Heart left ventricle (tissue), 16 donors: ENCODE results near the gene CDC42EP4. TPM values are rescaled to one million over a fixed set of nuclear protein-coding genes. Genes with fewer than 3 reads are reported as not detected.

Experiments
- ATAC-seq, 4 donors: fragments of 200-7000 bp; cut with Tn5 transposase; one replicate each; pipeline ENCODE4 v1.9.1; 2020 to 2022; ENCODE audit warnings: moderate library complexity in 4 of 4, mild to moderate bottlenecking in 3 of 4, moderate number of reproducible peaks in 1 of 4
- DNase-seq, 5 donors: peaks; one replicate each; pipeline ENCODE4 v3.0.0-alpha.2; 2020
- H3K27ac ChIP-seq, 12 donors: fragments of 200-600 bp; sonication (generic) in 4 of 12; one replicate each; pipeline versions ENCODE4 v1.5.0 to v1.8.0; 2016 to 2022; ENCODE audit warnings: mild to moderate bottlenecking in 2 of 12
- H3K27me3 ChIP-seq, 9 donors: fragments of 200-600 bp; sonication (generic) in 2 of 9; one replicate each; pipeline versions ENCODE4 v1.5.1 to v1.8.0; 2016 to 2022; ENCODE audit warnings: mild to moderate bottlenecking in 3 of 9
- H3K36me3 ChIP-seq, 9 donors: fragments of 200-600 bp; sonication (generic) in 2 of 9; one replicate each; pipeline versions ENCODE4 v1.5.0 to v1.8.0; 2018 to 2022; ENCODE audit warnings: mild to moderate bottlenecking in 2 of 9
- H3K4me1 ChIP-seq, 12 donors: fragments of 200-600 bp; sonication (generic) in 4 of 12; one replicate each; pipeline versions ENCODE4 v1.5.0 to v1.8.0; 2016 to 2022; ENCODE audit warnings: mild to moderate bottlenecking in 3 of 12
- H3K4me3 ChIP-seq, 12 donors: fragments of 200-600 bp; sonication (generic) in 4 of 12; one replicate each; pipeline versions ENCODE4 v1.5.0 to v1.8.0; 2017 to 2022; ENCODE audit warnings: mild to moderate bottlenecking in 9 of 12, moderate library complexity in 4 of 12
- H3K9me3 ChIP-seq, 12 donors: fragments of 200-600 bp; sonication (generic) in 4 of 12; one replicate each; pipeline versions ENCODE4 v1.5.0 to v1.8.0; 2016 to 2022; ENCODE audit warnings: mild to moderate bottlenecking in 1 of 12
- CTCF ChIP-seq, 12 donors: fragments of 200-600 bp; sonication (generic) in 4 of 12; IDR thresholded peaks; one replicate each; pipeline versions ENCODE4 v1.5.0 to v1.8.0; 2018 to 2022; ENCODE audit warnings: antibody characterized with exemption in 12 of 12, mild to moderate bottlenecking in 5 of 12
- POLR2A ChIP-seq, 2 donors: fragments of 450-650 bp; IDR thresholded peaks; one replicate each; pipeline ENCODE4 v1.6.1; 2017; ENCODE audit warnings: antibody characterized with exemption in 2 of 2, mild to moderate bottlenecking in 2 of 2, moderate library complexity in 2 of 2
- WGBS, 4 donors: extraction: QIAGEN DNeasy Blood & Tissue Kit in 2 of 4; methylation state at CpG; one replicate each; pipeline versions ENCODE4 v1.1.5 to v1.1.7; 2013 to 2018; 5-methylcytosine and 5-hydroxymethylcytosine counted together
- intact Hi-C, 10 donors: fragments of 100-400 bp; cut with DNase I; formaldehyde crosslinking; loops; one replicate each; pipeline versions ENCODE4 v1.11.1 to v1.14.2; 2022
- polyA plus RNA-seq, 2 donors: library from polyadenylated mRNA; stranded (reverse); fragments of 200-250 nt; gene quantifications; one replicate each; pipeline ENCODE4 v1.2.3, GENCODE V29; 2013
- total RNA-seq, 9 donors: library from RNA; depleted of rRNA in 2 of 9; stranded (reverse); fragments of >200 nt in 2 of 9; fragmentation: NEBNext Ultra II Directional in 3 of 9; extraction: Animal tissue kit (Norgen Biotek cat#: 25700) in 3 of 9; gene quantifications; one replicate each; pipeline versions ENCODE4 v1.1.0 to v1.2.4, GENCODE V29; 2016 to 2023
- donor health status: ischemic (EF 13 %, LVEDD 7.1; RV severe dilation, severe dysfunction).
- donor health status: healthy with polysubstance abuse.
- donor health status: DM: no; HTN: yes; CAD: no.
- donor health status: DM: no; HTN: no; CAD: no.
- donor health status: ischemic (EF 25% LVEDD 6.9; RV normal size, moderate dysfunction).
- donor health status: ischemic (EF 25% LVEDD 5.7; RV mildly dilated, moderate dysfunction).
- donor health status: healthy.
- donor health status: DM: yes; HTN: yes; CAD: no.
- donor health status: ischemic (EF 35%, LVEDD 5.7; RV mildly dilated, moderate dysfunction).
- donor health status: nonischemic (EF 11% LVEDD 7.7; RV severe dilation, severe dysfunction).
- donor health status: DM: yes; HTN: yes; CAD: no.
- donor health status: PGD.
- donor health status: ischemic (EF 29% LVEDD 5.4; RV normal size, mild dysfunction).
- donor health status: nonischemic (EF 23%, LVEDD 6.1; RV moderate dilation, normal function).

Gene CDC42EP4
- total and polyA plus RNA-seq, 11 donors: 18.6 to 103 (median 37.5) TPM

- ATAC-seq (peak; percentile 27 to 67 (median 53)), DNase-seq (peak in 4 of 5 donors; percentile 60 to 85 (median 68))
- no peaks in the 10 kb centered on the region for H3K36me3 ChIP-seq
- H3K4me3 ChIP-seq: no peak overlapping the region
- 39 to 52% (median 46%) methylated on average over 9 of the region's 9 CpGs for WGBS, 4 donors
- TF ChIP-seq CTCF (IDR thresholded peaks at IDR 0.05) (no peak), POLR2A (IDR thresholded peaks at IDR 0.05) (no peak)
- no peaks in the 10 kb centered on the region for H3K27me3 ChIP-seq
- no peaks in the 10 kb centered on the region for H3K9me3 ChIP-seq
- peaks cover 30 to 93% (median 78%) of the 10 kb centered on the region in 12 donors for H3K4me1 ChIP-seq
- intact Hi-C loops: loop anchor here in 3 of 10 donors (2.0 kb wide), 3 partner anchors 13 to 17 kb away; no protein-coding TSS in a partner anchor
- peak overlapping the region in 11 of 12 donors; percentile 89 to 99 (median 96) for H3K27ac ChIP-seq
Measured at GRCh38 chr17:73293480-73293911, 18.3 kb downstream of the CDC42EP4 start.

- ATAC-seq (no peak), DNase-seq (no peak)
- no peaks in the 10 kb centered on the region for H3K27me3 ChIP-seq
- peak overlapping the region; percentile 89 to 99 (median 96) for H3K27ac ChIP-seq
- H3K4me3 ChIP-seq: no peak overlapping the region
- intact Hi-C loops: loop anchor here in 3 of 10 donors (2.0 kb wide), 3 partner anchors 14 to 18 kb away; no protein-coding TSS in a partner anchor
- 67 to 77% (median 69%) methylated on average over 11 of the region's 11 CpGs for WGBS, 4 donors
- TF ChIP-seq CTCF (IDR thresholded peaks at IDR 0.05) (no peak), POLR2A (IDR thresholded peaks at IDR 0.05) (no peak)
- H3K9me3 ChIP-seq: no peaks in the 10 kb centered on the region
- no peaks in the 10 kb centered on the region for H3K36me3 ChIP-seq
- H3K4me1 ChIP-seq: peaks cover 29 to 93% (median 78%) of the 10 kb centered on the region in 12 donors
Measured at GRCh38 chr17:73293031-73293430, 18.8 kb downstream of the CDC42EP4 start.

- Histone ChIP-seq H3K27me3 (no peaks in the 10 kb centered on the region), H3K36me3 (no peaks in the 10 kb centered on the region), H3K4me3 (peak overlapping the region in 5 of 12 donors; percentile 11 to 32 (median 23)), H3K27ac (peak overlapping the region; percentile 89 to 99 (median 96)), H3K9me3 (no peaks in the 10 kb centered on the region), H3K4me1 (peaks cover 29 to 93% (median 83%) of the 10 kb centered on the region in 12 donors)
- peak; percentile 77 to 92 (median 79) for DNase-seq
- intact Hi-C loops: loop anchor here in 3 of 10 donors (2.0 kb wide), 3 partner anchors 15 to 19 kb away; no protein-coding TSS in a partner anchor
- peak; percentile 73 to 83 (median 76) for ATAC-seq
- 24 to 35% (median 29%) methylated on average over 8 to 12 of the region's 12 CpGs for WGBS, 4 donors
- no peak for TF ChIP-seq POLR2A (IDR thresholded peaks at IDR 0.05)
- peak in 1 of 12 donors; percentile 10 for TF ChIP-seq CTCF (IDR thresholded peaks at IDR 0.05)
Measured at GRCh38 chr17:73292031-73292531, 19.7 kb downstream of the CDC42EP4 start.

GRCh38 chr17:73291260-73291801 lies 20.5 kb downstream of the CDC42EP4 start:
- Histone ChIP-seq H3K27me3 (no peaks in the 10 kb centered on the region), H3K4me1 (peaks cover 29 to 100% (median 91%) of the 10 kb centered on the region in 12 donors), H3K36me3 (peaks cover 0 to 4% (median under 1%) of the 10 kb centered on the region in 9 donors), H3K27ac (peak overlapping the region; percentile 89 to 99 (median 96)), H3K4me3 (peak overlapping the region in 6 of 12 donors; percentile 4 to 32 (median 18)), H3K9me3 (no peaks in the 10 kb centered on the region)
- no peak for TF ChIP-seq POLR2A (IDR thresholded peaks at IDR 0.05)
- peak in 3 of 4 donors; percentile 44 to 58 (median 58) for ATAC-seq
- intact Hi-C loops: no loop called here
- 48 to 64% (median 54%) methylated on average over 7 to 8 of the region's 8 CpGs for WGBS, 4 donors
- peak in 4 of 5 donors; percentile 70 to 90 (median 72) for DNase-seq
